SK-N-SH treated with all-trans-retinoic acid at 6 μM for 48 hours (cell line): ENCODE results near the gene PSMD14.

Source experiments
- ATAC-seq: fragments of 200-7000 bp; cut with Tn5 transposase; 3 replicates; pipeline ENCODE4 v1.9.1; 2020; ENCODE audit warnings: mild to moderate bottlenecking, moderate library complexity
- ARNTL ChIP-seq: fragments of 450-650 bp; formaldehyde crosslinking; IDR thresholded peaks from 2 replicates; pipeline ENCODE4 v1.5.0; 2020; ENCODE audit warnings: low read depth, mild to moderate bottlenecking, moderate library complexity, borderline replicate concordance
- BACH2 ChIP-seq: fragments of 250-450 bp; sonication (Bioruptor Pico); IDR thresholded peaks from 2 replicates; pipeline ENCODE4 v1.9.0; 2021; ENCODE audit warnings: mild to moderate bottlenecking, borderline replicate concordance
- CREB5 ChIP-seq: fragments of 250-450 bp; sonication (Bioruptor Pico); IDR thresholded peaks from 2 replicates; pipeline ENCODE4 v1.5.1; 2020; ENCODE audit warnings: low read depth, mild to moderate bottlenecking, moderate library complexity
- CSDC2 ChIP-seq: fragments of 250-450 bp; sonication (Bioruptor Pico); IDR thresholded peaks from 2 replicates; pipeline ENCODE4 v1.5.0; 2020; ENCODE audit warnings: mild to moderate bottlenecking, moderate library complexity
- ESRRG ChIP-seq: fragments of 250-450 bp; sonication (Bioruptor Pico); IDR thresholded peaks from 2 replicates; pipeline ENCODE4 v1.6.1; 2021; ENCODE audit warnings: mild to moderate bottlenecking
- GLIS3 ChIP-seq: fragments of 250-450 bp; sonication (Bioruptor Pico); IDR thresholded peaks from 2 replicates; pipeline ENCODE4 v1.5.0; 2020; ENCODE audit warnings: mild to moderate bottlenecking, moderate library complexity
- ISL1 ChIP-seq: fragments of 250-450 bp; sonication (Bioruptor Pico); IDR thresholded peaks from 2 replicates; pipeline ENCODE4 v2.1.2; 2022; ENCODE audit warnings: mild to moderate bottlenecking, moderate library complexity
- OSR1 ChIP-seq: fragments of 250-450 bp; sonication (Bioruptor Pico); IDR thresholded peaks from 2 replicates; pipeline ENCODE4 v1.8.0; 2022; ENCODE audit warnings: moderate library complexity, mild to moderate bottlenecking, inconsistent platforms
- PATZ1 ChIP-seq: fragments of 250-450 bp; sonication (Bioruptor Pico); IDR thresholded peaks from 2 replicates; pipeline ENCODE4 v1.8.0; 2020; ENCODE audit warnings: mild to moderate bottlenecking, moderate library complexity, borderline replicate concordance
- PPARA ChIP-seq: fragments of 250-450 bp; sonication (Bioruptor Pico); IDR thresholded peaks from 2 replicates; pipeline ENCODE4 v1.5.0; 2020; ENCODE audit warnings: mild to moderate bottlenecking, borderline replicate concordance
- RARB ChIP-seq: fragments of 250-450 bp; sonication (Bioruptor Pico); IDR thresholded peaks from 2 replicates; pipeline ENCODE4 v1.8.0; 2021; ENCODE audit warnings: mild to moderate bottlenecking, moderate library complexity
- SNAI2 ChIP-seq: fragments of 250-450 bp; sonication (Bioruptor Pico); IDR thresholded peaks from 2 replicates; pipeline ENCODE4 v1.5.0; 2020; ENCODE audit warnings: mild to moderate bottlenecking, moderate library complexity
- TCF4 ChIP-seq: fragments of 250-450 bp; sonication (Bioruptor Pico); IDR thresholded peaks from 2 replicates; pipeline ENCODE4 v1.8.0; 2021; ENCODE audit warnings: mild to moderate bottlenecking, moderate library complexity, borderline replicate concordance
- TOX ChIP-seq: fragments of 250-450 bp; sonication (Bioruptor Pico); IDR thresholded peaks from 2 replicates; pipeline ENCODE4 v1.8.0; 2021; ENCODE audit warnings: mild to moderate bottlenecking, moderate library complexity, borderline replicate concordance
- TSHZ2 ChIP-seq: fragments of 250-450 bp; sonication (Bioruptor Pico); IDR thresholded peaks from 2 replicates; pipeline ENCODE4 v1.5.0; 2020; ENCODE audit warnings: mild to moderate bottlenecking, moderate library complexity
- ZC3H10 ChIP-seq: fragments of 250-450 bp; sonication (Bioruptor Pico); IDR thresholded peaks from 2 replicates; pipeline ENCODE4 v1.5.1; 2021; ENCODE audit warnings: mild to moderate bottlenecking, moderate library complexity
- ZFP3 ChIP-seq: fragments of 250-450 bp; sonication (Bioruptor Pico); IDR thresholded peaks from 2 replicates; pipeline ENCODE4 v1.5.0; 2020; ENCODE audit warnings: mild to moderate bottlenecking, moderate library complexity
- ZFP30 ChIP-seq: fragments of 450-650 bp; formaldehyde crosslinking; IDR thresholded peaks from 2 replicates; pipeline ENCODE4 v1.5.0; 2022; ENCODE audit warnings: mild to moderate bottlenecking, moderate library complexity
- ZNF70 ChIP-seq: fragments of 450-650 bp; formaldehyde crosslinking; IDR thresholded peaks from 2 replicates; pipeline ENCODE4 v1.5.0; 2020; ENCODE audit warnings: mild to moderate bottlenecking, moderate library complexity

Gene PSMD14

GRCh38 chr2:161400076-161400475 lies 91.9 kb downstream of the PSMD14 start:
- TF ChIP-seq CSDC2 (CRISPR knock-in tag), result no peak
- TF ChIP-seq ISL1 (CRISPR knock-in tag), result no peak
- no peak for TF ChIP-seq ARNTL
- no peak for TF ChIP-seq ZNF70
- TF ChIP-seq BACH2 (CRISPR knock-in tag), result no peak
- no peak for TF ChIP-seq ZFP30 (CRISPR knock-in tag)
- TF ChIP-seq ZFP3 (CRISPR knock-in tag), result no peak
- no peak for TF ChIP-seq SNAI2 (CRISPR knock-in tag)
- TF ChIP-seq PPARA, result no peak
- TF ChIP-seq ESRRG (CRISPR knock-in tag), result no peak
- ATAC-seq, result no peak

- no peak for TF ChIP-seq ESRRG (CRISPR knock-in tag)
- TF ChIP-seq CSDC2 (CRISPR knock-in tag), result no peak
- TF ChIP-seq BACH2 (CRISPR knock-in tag), result no peak
- TF ChIP-seq GLIS3 (CRISPR knock-in tag), result no peak
- no peak for TF ChIP-seq OSR1 (CRISPR knock-in tag)
- no peak for TF ChIP-seq TSHZ2
- TF ChIP-seq CREB5, result no peak
- TF ChIP-seq ZNF70, result no peak
- ATAC-seq, result no peak
These were observed 94.1 kb downstream of the PSMD14 start for GRCh38 chr2:161402297-161402696.

- no peak for ATAC-seq
- no peak for TF ChIP-seq ZC3H10 (CRISPR knock-in tag)
- no peak for TF ChIP-seq BACH2 (CRISPR knock-in tag)
- no peak for TF ChIP-seq PATZ1 (CRISPR knock-in tag)
These were observed 98.1 kb downstream of the PSMD14 start for GRCh38 chr2:161406316-161406715.

- ATAC-seq, result no peak
- TF ChIP-seq CREB5 (no peak), ZC3H10 (CRISPR knock-in tag) (no peak), CSDC2 (CRISPR knock-in tag) (no peak), TOX (CRISPR knock-in tag) (no peak), ZNF70 (no peak), PPARA (no peak), ISL1 (CRISPR knock-in tag) (no peak), ESRRG (CRISPR knock-in tag) (no peak), ZFP30 (CRISPR knock-in tag) (no peak), RARB (no peak), TCF4 (CRISPR knock-in tag) (no peak), PATZ1 (CRISPR knock-in tag) (no peak)
These were observed 99.4 kb downstream of the PSMD14 start for GRCh38 chr2:161407597-161407996.
